Epithelial cell of proximal tubule (primary cell): Measurements from ENCODE around the gene KLK11. TPM values are rescaled to one million over a fixed set of nuclear protein-coding genes. Genes with fewer than 3 reads are reported as not detected.

Source experiments
- DNase-seq: peaks from one replicate; pipeline ENCODE4 v3.0.0-alpha.2; 2011; ENCODE audit warnings: low read depth
- H3K4me3 ChIP-seq: 2 replicates; pipeline ENCODE4 v1.5.1; 2011; ENCODE audit warnings: low read depth, mild to moderate bottlenecking, low read length
- CTCF ChIP-seq: conservative IDR thresholded peaks from 2 replicates; pipeline ENCODE4 v1.5.1; 2012; ENCODE audit warnings: low read depth, mild to moderate bottlenecking, low read length
- total RNA-seq: library from RNA; depleted of rRNA; stranded (reverse); fragments of >200 nt; gene quantifications from 2 replicates; pipeline ENCODE4 v1.2.3, GENCODE V29; 2015

Gene KLK11
- total RNA-seq, 1 donor from 2014 or later, result not detected

DNA sequence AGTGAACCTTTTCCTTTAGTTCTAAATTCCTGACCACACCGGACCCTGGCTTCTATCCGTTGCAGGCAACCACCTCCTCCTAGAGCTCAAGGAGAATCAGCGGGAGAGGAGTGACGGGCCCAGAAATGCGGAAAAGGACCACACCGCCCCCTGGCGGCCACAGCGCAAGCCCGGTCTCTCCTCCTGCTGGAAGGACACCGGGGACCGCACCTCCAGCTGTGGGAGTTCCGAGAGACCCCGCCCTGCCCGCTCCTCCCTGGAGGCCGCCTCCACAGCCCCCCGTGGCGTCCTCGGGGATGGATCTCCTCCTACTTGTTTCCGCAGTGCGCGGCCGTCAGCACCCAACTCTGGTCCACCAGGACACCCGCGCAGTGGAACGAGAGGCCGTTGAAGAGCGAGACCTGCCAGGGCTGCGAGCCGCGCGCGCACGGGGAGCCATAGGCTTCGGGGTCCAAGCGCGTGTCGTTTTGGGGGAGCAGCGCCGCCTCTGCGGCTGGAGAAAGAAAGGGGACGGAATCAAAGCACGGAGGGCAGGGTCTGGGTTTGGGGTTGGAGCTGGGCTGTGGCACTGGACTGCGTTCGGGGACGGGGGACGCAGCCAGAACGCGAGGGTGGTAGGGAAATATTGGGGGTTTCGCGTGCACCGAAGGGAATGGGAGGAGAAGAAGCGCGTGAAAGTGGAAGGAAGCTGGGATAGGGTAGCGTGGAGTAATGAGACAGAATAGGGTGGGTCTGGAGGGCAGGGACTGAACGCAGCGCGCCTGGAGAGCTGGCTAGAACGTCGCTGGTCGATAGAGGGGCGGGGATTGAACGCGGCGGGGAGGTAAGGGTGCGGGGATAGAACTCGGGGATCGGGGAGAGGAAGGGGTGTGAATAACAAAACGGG lies 9.4 kb downstream of the KLK11 start:
- H3K4me3 ChIP-seq, result no peak overlapping the region
- peak; percentile 75 for TF ChIP-seq CTCF
- DNase-seq, result no peak

- no peak overlapping the region for H3K4me3 ChIP-seq
- no peak for TF ChIP-seq CTCF
- DNase-seq, result no peak
Measured at GRCh38 chr19:51015691-51016267, 10.6 kb downstream of the KLK11 start.

DNA sequence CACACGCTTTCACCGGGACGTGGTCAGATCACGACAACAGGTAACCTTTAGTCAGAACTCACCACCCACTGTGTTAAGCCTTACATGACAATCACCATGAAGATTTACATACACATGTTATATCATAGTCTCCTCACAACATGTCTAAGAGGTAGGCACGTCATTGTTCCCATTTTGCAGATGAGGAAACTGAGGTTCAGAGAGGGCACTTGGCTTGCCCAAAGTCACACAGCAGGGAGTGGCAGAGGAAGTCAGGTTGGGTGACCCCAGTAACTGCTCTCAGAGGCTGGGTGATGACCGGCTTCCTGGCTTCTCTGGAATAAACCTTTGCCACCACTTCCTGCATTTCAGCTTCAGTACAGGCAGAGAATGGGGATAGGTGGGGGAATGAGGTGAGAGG lies 12.2 kb downstream of the KLK11 start:
- no peak for TF ChIP-seq CTCF
- H3K4me3 ChIP-seq, result no peak overlapping the region
- no peak for DNase-seq

GRCh38 chr19:51012661-51013190 lies 13.7 kb downstream of the KLK11 start:
- H3K4me3 ChIP-seq, result no peak overlapping the region
- no peak for DNase-seq
- TF ChIP-seq CTCF, result no peak

DNA sequence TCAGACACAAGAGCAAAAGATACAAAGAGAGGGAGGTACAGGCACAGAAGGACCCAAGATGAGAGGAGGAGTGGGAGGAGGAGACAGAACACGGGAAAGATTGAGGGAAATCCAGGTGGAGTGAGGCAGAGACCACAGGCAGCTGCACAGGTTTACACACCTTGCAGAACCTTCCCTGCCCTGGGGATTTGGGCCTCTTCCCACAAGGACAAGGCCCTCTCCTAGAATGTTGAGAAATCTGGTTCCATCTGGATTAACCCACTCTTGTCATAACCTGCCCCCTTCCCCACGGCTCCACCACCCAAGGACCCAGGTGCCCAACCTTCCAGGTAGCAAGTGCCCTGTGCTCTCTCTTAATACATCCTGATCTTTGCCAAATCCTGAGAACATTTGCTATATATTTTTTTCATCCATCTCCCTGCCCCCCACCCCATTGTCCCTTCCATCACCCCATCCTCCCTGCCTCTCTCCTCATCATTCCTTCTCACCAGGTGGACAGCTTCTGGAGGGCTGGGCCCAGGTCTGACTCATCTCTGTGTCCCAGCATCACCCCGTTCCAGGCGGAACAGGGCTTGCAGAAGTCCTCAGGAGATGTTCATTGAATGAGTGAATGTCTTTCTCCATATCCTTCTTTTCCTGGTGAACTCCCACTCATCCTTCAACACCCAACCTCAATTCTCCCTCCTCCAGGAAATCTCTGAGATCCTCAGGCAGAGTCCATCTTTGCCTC lies 16.2 kb downstream of the KLK11 start:
- TF ChIP-seq CTCF, result no peak
- no peak overlapping the region for H3K4me3 ChIP-seq
- DNase-seq, result no peak

- DNase-seq, result no peak
- no peak for TF ChIP-seq CTCF
- no peak overlapping the region for H3K4me3 ChIP-seq
Measured at GRCh38 chr19:51009061-51009891, 17.1 kb downstream of the KLK11 start.
